ENCODE data around the gene VPREB3.

Gene VPREB3

GRCh38 chr22:23704829-23705228 is 49.4 kb downstream of the VPREB3 start:
- TF ChIP-seq CTCF (conservative IDR thresholded peaks at IDR 0.05; ENCODE audit: low read depth, low read length), result no peak
- no peak for DNase-seq (ENCODE audit: low read depth)
- no peak overlapping the region for H3K4me3 ChIP-seq (ENCODE audit: low read length)

GRCh38 chr22:23704062-23704461 is 50.2 kb downstream of the VPREB3 start:
- no peak overlapping the region for H3K4me3 ChIP-seq (ENCODE audit: low read length)
- TF ChIP-seq CTCF (conservative IDR thresholded peaks at IDR 0.05; ENCODE audit: low read depth, low read length), result no peak
- DNase-seq (ENCODE audit: low read depth), result no peak

Data from retinal pigment epithelial cell (primary cell).